ENCODE measurements around the gene NFIC.

Gene NFIC

GRCh38 chr19:3350014-3350663 is 16.2 kb upstream of the NFIC start:
- TF ChIP-seq, protein P1, sequence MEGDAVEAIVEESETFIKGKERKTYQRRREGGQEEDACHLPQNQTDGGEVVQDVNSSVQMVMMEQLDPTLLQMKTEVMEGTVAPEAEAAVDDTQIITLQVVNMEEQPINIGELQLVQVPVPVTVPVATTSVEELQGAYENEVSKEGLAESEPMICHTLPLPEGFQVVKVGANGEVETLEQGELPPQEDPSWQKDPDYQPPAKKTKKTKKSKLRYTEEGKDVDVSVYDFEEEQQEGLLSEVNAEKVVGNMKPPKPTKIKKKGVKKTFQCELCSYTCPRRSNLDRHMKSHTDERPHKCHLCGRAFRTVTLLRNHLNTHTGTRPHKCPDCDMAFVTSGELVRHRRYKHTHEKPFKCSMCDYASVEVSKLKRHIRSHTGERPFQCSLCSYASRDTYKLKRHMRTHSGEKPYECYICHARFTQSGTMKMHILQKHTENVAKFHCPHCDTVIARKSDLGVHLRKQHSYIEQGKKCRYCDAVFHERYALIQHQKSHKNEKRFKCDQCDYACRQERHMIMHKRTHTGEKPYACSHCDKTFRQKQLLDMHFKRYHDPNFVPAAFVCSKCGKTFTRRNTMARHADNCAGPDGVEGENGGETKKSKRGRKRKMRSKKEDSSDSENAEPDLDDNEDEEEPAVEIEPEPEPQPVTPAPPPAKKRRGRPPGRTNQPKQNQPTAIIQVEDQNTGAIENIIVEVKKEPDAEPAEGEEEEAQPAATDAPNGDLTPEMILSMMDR (IDR thresholded peaks at IDR 0.05; ENCODE audit: insufficient read depth, low read length, missing control alignments) = no peak
- no peak overlapping the region for H3K4me3 ChIP-seq (ENCODE audit: low read depth, low read length)
- DNase-seq (ENCODE audit: low read depth, low spot score) = no peak
- CTCF ChIA-PET = interaction anchor here (0.7 to 1.5 kb wide), 3 partner anchors 79 to 135 kb away, joined by 3 to 7 read pairs (median 4); no protein-coding TSS in a partner anchor
- POLR2A ChIA-PET = no interaction called here

DNA sequence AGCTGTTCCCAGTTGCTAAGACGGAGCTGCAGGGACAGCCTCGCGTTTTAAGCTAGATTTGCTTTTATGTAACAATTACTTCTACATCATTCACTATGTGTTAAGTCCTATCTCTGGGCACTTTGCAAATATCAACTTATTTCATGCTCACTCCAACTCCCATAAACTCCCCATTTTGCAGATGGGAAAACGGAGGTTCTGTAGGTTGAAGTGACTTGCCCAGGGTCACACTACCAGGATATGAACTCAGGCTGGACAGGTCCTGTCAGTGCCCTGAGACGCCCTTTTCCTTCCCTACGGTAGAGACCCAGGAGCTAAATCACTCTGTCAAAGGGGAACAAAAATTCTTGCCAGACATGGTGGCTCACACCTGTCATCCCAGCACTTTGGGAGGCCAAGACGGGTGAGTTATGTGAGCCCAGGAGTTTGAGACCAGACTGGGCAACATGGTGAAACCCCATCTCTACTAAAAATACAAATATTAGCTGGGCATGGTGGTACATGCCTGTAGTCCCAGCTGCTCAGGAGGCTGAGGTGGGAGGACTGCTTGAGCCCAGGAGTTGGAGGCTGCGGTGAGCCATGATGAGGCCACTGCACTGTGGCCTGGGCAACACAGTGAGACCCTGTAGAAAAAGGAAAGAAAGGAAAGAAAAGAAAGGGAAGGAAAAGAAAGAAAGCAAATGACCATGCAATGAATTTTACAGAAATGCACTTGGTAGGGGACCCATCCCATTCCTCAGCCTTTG is 14.5 kb upstream of the NFIC start:
- DNase-seq (ENCODE audit: low read depth, low spot score) = no peak
- ChIA-PET CTCF (interaction anchor here (0.7 to 2.6 kb wide), 5 partner anchors 26 to 470 kb away, joined by 3 to 11 read pairs (median 3); no protein-coding TSS in a partner anchor), POLR2A (no interaction called here)
- no peak overlapping the region for H3K4me3 ChIP-seq (ENCODE audit: low read depth, low read length)
- TF ChIP-seq, protein P1 (IDR thresholded peaks at IDR 0.05; ENCODE audit: insufficient read depth, low read length, missing control alignments) = no peak

GRCh38 chr19:3353493-3353892 is 12.9 kb upstream of the NFIC start:
- POLR2A ChIA-PET = no interaction called here
- CTCF ChIA-PET = interaction anchor here (1.5 to 2.6 kb wide), 3 partner anchors 49 to 119 kb away, joined by 4 to 11 read pairs (median 4); no protein-coding TSS in a partner anchor
- no peak overlapping the region for H3K4me3 ChIP-seq (ENCODE audit: low read depth, low read length)
- DNase-seq (ENCODE audit: low read depth, low spot score) = no peak
- TF ChIP-seq, protein P1 (IDR thresholded peaks at IDR 0.05; ENCODE audit: insufficient read depth, low read length, missing control alignments) = no peak

GRCh38 chr19:3356805-3357204 is 9.6 kb upstream of the NFIC start:
- CTCF ChIA-PET = interaction anchor here (1.0 to 2.0 kb wide), 2 partner anchors 73 to 116 kb away, joined by 4 to 5 read pairs; no protein-coding TSS in a partner anchor
- TF ChIP-seq, protein P1 (IDR thresholded peaks at IDR 0.05; ENCODE audit: insufficient read depth, low read length, missing control alignments) = no peak
- no peak overlapping the region for H3K4me3 ChIP-seq (ENCODE audit: low read depth, low read length)
- no peak for DNase-seq (ENCODE audit: low read depth, low spot score)
- POLR2A ChIA-PET = interaction anchor here (0.6 kb wide), 1 partner anchor 18 kb away, joined by 3 read pairs; no protein-coding TSS in a partner anchor

- ChIA-PET CTCF (interaction anchor here (1.0 to 2.0 kb wide), 2 partner anchors 72 to 116 kb away, joined by 4 to 5 read pairs; no protein-coding TSS in a partner anchor), POLR2A (no interaction called here)
- TF ChIP-seq, protein P1 (IDR thresholded peaks at IDR 0.05; ENCODE audit: insufficient read depth, low read length, missing control alignments) = no peak
- no peak overlapping the region; the same call in 1 of the 2 replicates for H3K4me3 ChIP-seq (ENCODE audit: low read depth, low read length)
- no peak for DNase-seq (ENCODE audit: low read depth, low spot score)
Observed at GRCh38 chr19:3357271-3357991, 9.0 kb upstream of the NFIC start.
